ENCODE results near the gene GPC5.
"Not testable (repeated sequence)": the region's sequence is repeated elsewhere in the genome, so short reads cannot be mapped to it uniquely, and the experiment has no call there.

GPC5 gene

GRCh38 chr13:92514420-92515125 is 1116.2 kb downstream of the GPC5 start:
- DNase-seq: no peak

DNA sequence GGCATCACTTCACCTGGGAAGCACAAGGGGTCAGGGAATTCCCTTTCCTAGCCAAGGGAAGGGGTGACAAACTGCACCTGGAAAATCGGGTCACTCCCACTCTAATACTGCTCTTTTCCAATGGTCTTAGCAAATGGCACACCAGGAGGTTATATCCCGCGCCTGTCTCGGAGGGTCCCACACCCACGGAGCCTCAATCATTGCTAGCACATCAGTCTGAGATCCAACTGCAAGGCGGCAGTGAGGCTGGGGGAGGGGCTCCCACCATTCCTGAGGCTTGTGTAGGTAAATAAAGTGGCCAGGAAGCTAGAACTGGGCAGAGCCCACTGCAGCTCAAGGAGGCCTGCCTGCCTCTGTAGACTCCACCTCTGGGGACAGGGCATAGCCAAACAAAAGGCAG is 1118.5 kb downstream of the GPC5 start:
- DNase-seq: not testable (repeated sequence)

DNA sequence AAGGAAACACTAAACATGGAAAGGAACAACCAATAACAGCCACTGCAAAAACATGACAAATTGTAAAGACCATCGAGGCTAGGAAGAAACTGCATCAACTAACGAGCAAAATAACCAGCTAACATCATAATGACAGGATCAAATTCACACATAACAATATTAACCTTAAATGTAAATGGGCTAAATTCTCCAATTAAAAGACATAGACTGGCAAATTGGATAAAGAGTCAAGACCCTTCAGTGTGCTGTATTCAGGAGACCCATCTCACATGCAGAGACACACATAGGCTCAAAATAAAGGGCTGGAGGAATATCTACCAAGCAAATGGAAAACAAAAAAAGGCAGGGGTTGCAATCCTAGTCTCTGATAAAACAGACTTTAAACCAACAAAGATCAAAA is 1120.2 kb downstream of the GPC5 start:
- DNase-seq: not testable (repeated sequence)

GRCh38 chr13:92530364-92530763 is 1131.9 kb downstream of the GPC5 start:
- DNase-seq: no peak

DNA sequence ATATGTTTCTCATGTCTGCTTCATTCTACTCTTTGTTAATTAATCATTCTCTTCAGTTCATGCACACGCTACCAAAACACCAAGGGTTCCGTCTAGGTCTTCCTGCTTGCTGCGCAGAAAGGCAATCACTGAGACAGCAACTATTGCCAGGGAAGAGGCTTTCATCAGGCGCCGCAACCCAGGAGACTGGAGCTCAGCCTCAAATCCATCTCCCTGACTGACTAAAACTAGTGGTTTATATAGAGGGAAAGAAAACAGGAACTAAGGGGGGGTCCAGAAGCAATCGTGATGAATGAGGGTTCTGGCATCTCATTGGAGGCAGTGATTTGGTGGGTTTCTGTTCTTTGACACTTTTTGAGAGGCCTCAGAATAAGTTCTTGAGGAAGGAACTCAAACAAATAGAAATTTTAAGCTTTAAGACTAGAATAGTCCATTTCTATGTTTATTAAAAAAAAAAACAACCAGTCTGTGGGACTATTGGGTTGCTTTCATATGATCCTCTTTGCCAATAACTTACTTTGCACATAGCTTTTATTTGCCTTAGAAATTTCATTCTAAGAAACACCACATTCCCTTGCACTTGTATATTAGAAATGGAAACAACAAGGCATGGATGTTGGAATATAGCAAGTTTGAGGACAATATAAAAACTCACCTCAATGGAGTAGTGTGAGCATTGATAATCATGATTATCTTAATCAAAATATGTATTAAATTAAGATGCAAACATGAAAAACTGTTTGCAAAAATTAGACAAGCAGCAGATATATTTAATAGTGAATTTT is 1137.0 kb downstream of the GPC5 start:
- no peak for DNase-seq

DNA sequence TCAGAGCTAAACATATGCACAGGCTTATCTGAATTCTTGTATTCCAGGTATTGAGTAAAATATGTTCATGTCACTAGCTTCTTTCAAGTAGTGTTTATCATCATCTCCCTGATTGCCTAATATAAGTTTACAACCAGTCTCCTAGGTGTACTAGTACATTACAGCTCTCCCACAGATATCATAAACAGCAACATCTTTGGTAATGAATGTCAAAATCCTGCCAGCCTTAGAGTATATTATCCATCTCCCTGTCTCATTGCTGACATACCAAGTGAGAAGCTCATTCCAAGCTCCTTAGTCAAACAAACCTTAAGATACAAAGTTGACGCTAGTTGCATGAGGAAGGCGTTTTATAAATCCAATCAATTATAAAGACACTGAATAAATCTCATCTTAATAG is 1139.0 kb downstream of the GPC5 start:
- no peak for DNase-seq

GRCh38 chr13:92538164-92538563 is 1139.7 kb downstream of the GPC5 start:
- DNase-seq: no peak

DNA sequence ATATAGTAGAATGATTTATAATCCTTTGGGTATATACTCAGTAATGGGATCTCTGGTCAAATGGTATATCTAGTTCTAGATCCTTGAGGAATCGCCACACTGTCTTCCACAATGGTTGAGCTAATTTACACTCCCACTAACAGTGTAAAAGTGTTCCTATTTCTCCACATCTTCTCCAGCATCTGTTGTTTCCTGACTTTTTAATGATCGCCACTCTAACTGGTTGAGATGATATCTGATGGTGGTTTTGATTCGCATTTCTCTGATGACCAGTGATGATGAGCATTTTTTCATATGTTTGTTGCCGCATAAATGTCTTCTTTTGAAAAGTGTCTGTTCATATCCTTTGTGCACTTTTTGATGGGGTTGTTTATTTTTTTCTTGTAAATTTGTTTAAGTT is 1140.7 kb downstream of the GPC5 start:
- DNase-seq: not testable (repeated sequence)

GRCh38 chr13:92547266-92547665 is 1148.8 kb downstream of the GPC5 start:
- no peak for DNase-seq

- DNase-seq: no peak
Measured at GRCh38 chr13:92549276-92549675, 1150.9 kb downstream of the GPC5 start.

GRCh38 chr13:92553470-92554114 is 1155.2 kb downstream of the GPC5 start:
- no peak for DNase-seq

DNA sequence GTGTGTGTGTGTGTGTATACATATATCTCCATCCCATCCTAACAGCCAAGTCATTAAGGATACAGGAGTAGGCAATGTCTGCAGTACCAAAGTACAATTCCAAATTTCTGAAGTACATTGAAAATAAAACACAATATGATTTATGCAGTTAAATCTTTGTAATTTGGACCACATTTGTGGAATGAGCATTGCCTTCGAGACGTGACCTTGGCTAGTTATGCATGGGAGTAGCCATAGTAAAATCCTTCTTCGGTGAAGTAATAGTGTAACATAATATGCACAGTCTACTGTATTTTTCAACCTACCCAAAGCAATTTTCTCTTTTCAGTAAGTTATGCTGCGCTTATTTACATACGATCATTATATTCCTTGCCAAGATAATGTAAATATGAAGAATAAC is 1162.5 kb downstream of the GPC5 start:
- no peak for DNase-seq

- DNase-seq: no peak
Measured at GRCh38 chr13:92564942-92565341, 1166.5 kb downstream of the GPC5 start.

DNA sequence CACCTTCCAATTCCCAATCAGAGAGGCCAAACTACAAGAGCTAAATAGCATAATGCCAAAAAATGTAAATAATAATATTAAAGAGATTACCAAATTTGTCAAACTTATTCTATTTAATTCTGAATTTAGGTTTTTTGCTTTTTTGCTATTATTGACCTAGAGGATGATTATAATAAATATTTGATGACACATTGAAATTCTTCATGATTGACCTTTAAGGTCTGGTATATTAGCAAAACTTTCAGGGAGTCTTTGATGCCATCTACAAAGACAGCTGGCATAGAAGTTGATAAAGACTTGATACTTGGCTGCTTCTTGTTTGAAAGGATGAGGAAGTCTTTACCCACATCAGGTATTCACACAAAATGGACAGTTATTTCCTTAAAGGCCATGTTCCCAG is 1168.3 kb downstream of the GPC5 start:
- DNase-seq: no peak

DNA sequence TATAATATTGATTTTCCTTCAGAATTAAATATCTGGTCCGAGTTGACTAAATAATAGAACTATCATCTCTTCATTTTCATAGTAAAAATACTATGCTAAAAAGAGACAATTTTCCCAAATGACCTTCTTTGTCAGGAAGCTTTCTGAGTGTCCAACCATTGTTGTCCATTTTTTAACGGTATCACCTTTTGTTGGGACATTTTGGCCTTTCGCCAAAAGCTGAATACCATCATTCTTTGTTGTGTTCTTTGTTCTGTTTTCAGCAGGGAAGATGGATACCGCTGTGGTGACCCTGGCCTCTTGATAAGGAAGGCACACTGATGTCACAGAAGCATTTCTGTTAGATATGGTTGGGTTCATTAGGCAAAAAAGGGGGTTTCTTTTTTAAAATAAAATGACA is 1173.8 kb downstream of the GPC5 start:
- no peak for DNase-seq

- DNase-seq: no peak
Measured at GRCh38 chr13:92573467-92574057, 1175.1 kb downstream of the GPC5 start.

GRCh38 chr13:92574499-92574898 is 1176.1 kb downstream of the GPC5 start:
- no peak for DNase-seq

DNA sequence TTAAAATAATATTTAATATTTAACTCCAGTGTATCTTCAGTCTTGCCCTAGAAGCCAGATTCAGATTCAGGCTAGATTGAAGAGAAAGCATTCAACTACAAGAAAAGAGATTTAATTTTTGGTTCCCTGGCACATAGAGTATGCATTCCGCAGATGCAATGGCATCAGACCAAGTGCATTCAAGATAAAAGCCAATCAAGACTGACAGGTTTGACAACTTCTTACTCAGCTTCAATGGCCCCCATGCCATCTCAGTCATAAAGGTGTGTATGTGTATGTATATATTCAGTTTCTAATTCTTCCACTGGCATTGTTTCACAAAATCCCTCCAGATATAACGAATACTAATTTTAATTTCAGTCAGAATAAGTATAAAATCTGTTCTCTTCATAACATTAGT is 1177.4 kb downstream of the GPC5 start:
- DNase-seq: no peak

- DNase-seq: no peak
Measured at GRCh38 chr13:92578358-92578757, 1179.9 kb downstream of the GPC5 start.

DNA sequence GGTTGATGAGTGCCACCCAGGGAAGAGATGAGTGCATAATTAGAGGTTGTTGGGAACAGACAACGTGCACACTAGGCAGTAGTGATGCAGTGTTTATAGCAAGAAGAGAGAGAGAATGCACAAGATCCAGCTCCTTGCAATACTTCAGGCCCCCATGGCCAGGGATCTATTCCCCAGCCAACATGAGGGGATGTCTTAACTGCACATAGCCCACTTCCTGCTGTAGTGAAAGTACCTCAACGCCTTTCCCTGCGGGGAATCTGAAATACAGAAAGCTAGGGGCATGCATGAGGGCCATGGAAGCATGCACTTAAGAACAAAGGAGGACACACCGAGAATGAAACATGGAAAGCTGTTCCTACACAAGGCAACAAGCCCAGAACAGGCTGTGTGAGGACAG is 1191.5 kb downstream of the GPC5 start:
- no peak for DNase-seq

DNA sequence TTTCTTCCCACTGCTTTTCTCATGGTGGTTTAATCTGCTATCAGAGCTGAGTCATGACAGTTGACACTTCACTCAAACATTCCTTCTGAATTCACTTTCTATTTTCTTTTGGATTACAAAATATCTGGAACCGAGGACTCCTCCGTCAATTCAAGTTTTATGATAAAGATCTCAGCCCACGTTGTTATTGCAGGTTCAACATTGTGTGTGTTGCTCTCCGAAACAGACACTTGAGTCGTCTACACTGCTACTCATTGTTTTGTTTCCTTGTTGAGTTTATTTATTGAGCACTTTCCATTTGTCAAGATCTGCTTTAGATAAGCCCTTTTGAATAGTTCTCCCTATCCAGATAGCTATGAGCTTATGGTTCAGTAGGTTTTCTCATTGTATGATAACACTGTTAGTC is 1192.1 kb downstream of the GPC5 start:
- DNase-seq: no peak

GRCh38 chr13:92591117-92591516 is 1192.7 kb downstream of the GPC5 start:
- no peak for DNase-seq

GRCh38 chr13:92592757-92593156 is 1194.3 kb downstream of the GPC5 start:
- no peak for DNase-seq

DNA sequence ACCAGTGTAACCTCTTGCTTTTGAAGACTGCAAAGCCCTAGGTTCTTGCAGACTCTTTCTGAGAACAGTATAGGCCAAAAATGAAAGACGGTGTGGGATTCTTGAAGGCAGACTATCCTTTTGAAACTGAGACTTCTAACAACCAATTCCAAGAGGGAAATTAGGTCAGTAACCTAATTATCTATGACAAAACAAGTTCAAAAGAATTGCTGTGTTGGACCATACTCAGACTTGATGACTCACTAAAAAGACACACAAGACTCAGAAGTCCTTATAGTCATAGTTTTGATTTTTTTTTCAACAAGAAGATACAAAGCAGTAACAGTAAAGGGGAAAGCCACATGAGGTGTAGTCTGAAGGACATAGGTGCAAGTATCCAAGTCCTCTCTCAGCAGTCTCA is 1204.1 kb downstream of the GPC5 start:
- no peak for DNase-seq

Measured in cerebellar nuclear complex (tissue), 1 donor.